Measurements from ENCODE around the gene ABLIM3. TPM values are rescaled to one million over a fixed set of nuclear protein-coding genes. Genes with fewer than 3 reads are reported as not detected.

The ABLIM3 gene
- total RNA-seq: not detected

GRCh38 chr5:149141224-149141956, at the start of gene ABLIM3:
Gene ABLIM3, plus strand, starts transcription at chr5:149141493. Its CDS starts 603 bp downstream, at chr5:149142096.
- H3K9me3 Mint-ChIP-seq: no peaks in the 10 kb centered on the region

GRCh38 chr5:149093625-149094024, 47.7 kb upstream of the ABLIM3 start:
- POLR2A ChIA-PET: no interaction called here
- H3K27me3 Mint-ChIP-seq: peaks cover 13% of the 10 kb centered on the region
- no peak overlapping the region for H3K27ac Mint-ChIP-seq
- peaks cover 25% of the 10 kb centered on the region for H3K9me3 Mint-ChIP-seq
- peaks cover 1% of the 10 kb centered on the region for H3K36me3 Mint-ChIP-seq (ENCODE audit: low read depth)
- no peak overlapping the region for H3K4me3 Mint-ChIP-seq
- H3K4me1 Mint-ChIP-seq: no peaks in the 10 kb centered on the region
- no peak for DNase-seq
- CTCF ChIA-PET: no interaction called here

More at GRCh38 chr5:149141224-149141956, at the start of gene ABLIM3:
- POLR2A ChIA-PET: interaction anchor here (0.6 kb wide), 1 partner anchor 128 kb away, joined by 3 read pairs; no protein-coding TSS in a partner anchor
- peak within 1 kb of the TSS; percentile 37 for H3K4me3 Mint-ChIP-seq
- H3K27me3 Mint-ChIP-seq: peaks cover 24% of the 10 kb centered on the region
- H3K27ac Mint-ChIP-seq: no peak within 1 kb of the TSS
- H3K36me3 Mint-ChIP-seq (ENCODE audit: low read depth): no peaks in the 10 kb centered on the region
- CTCF ChIA-PET: interaction anchor here (0.7 to 1.6 kb wide), 17 partner anchors 10 to 326 kb away, joined by 3 to 10 read pairs (median 3); no protein-coding TSS in a partner anchor
- H3K4me1 Mint-ChIP-seq: no peaks in the 10 kb centered on the region
- DNase-seq: peak; percentile 58

DNA sequence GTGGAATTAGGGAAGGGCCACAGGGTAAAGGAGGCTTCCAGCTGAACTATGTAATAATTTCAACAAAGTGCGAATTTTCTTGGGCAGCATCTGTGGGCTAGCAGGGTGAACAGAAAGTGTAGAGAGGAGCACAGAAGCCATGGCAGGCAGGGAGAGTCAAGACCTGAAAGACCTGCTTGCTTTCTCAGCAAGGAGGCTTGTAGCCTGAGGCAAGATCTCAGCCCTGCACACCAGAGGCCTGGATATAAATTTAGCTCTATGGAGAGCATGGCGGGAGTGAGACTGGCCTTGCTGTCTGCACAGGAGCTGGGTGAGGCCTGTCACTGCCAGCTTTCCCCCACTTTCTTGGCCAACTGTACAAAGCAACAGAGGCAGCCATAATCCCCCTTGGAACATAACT, 46.3 kb upstream of the ABLIM3 start:
- H3K27me3 Mint-ChIP-seq: peaks cover 12% of the 10 kb centered on the region
- H3K27ac Mint-ChIP-seq: no peak overlapping the region
- peaks cover under 1% of the 10 kb centered on the region for H3K4me1 Mint-ChIP-seq
- peaks cover 35% of the 10 kb centered on the region for H3K9me3 Mint-ChIP-seq
- DNase-seq: no peak
- H3K36me3 Mint-ChIP-seq (ENCODE audit: low read depth): peaks cover 4% of the 10 kb centered on the region
- no peak overlapping the region for H3K4me3 Mint-ChIP-seq
- POLR2A ChIA-PET: no interaction called here
- CTCF ChIA-PET: no interaction called here

- Mint-ChIP-seq H3K27me3 (peaks cover 13% of the 10 kb centered on the region), H3K9me3 (peaks cover 37% of the 10 kb centered on the region), H3K4me3 (no peak overlapping the region), H3K27ac (no peak overlapping the region), H3K4me1 (peaks cover 3% of the 10 kb centered on the region), H3K36me3 (ENCODE audit: low read depth) (peaks cover 9% of the 10 kb centered on the region)
- ChIA-PET CTCF (interaction anchor here (1.3 kb wide), 1 partner anchor 15 kb away, joined by 3 read pairs; no protein-coding TSS in a partner anchor), POLR2A (no interaction called here)
- DNase-seq: no peak
Measured at GRCh38 chr5:149099920-149100319, 41.4 kb upstream of the ABLIM3 start.

DNA sequence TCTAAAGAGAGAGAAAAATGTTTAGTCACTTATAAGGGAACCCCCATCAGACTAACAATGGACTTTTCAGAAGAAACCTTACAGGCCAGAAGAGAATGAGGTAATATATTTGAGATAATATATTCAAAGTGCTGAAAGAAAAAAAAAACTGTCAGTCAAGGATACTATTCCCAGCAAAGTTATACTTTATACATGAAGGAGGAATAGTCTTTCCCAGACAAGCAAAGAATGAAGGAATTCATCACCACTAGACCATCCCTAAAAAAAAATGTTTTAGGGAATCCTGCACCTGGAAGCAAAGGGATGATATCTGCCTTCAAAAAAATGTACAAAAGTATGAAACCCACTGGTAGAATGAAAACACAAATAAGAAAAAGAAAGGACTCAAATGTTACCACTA, 41.0 kb upstream of the ABLIM3 start:
- no peak for DNase-seq
- CTCF ChIA-PET: interaction anchor here (1.3 kb wide), 1 partner anchor 14 kb away, joined by 3 read pairs; no protein-coding TSS in a partner anchor
- H3K27ac Mint-ChIP-seq: no peak overlapping the region
- peaks cover 36% of the 10 kb centered on the region for H3K9me3 Mint-ChIP-seq
- peaks cover 3% of the 10 kb centered on the region for H3K4me1 Mint-ChIP-seq
- peaks cover 13% of the 10 kb centered on the region for H3K27me3 Mint-ChIP-seq
- no peak overlapping the region for H3K4me3 Mint-ChIP-seq
- POLR2A ChIA-PET: no interaction called here
- peaks cover 9% of the 10 kb centered on the region for H3K36me3 Mint-ChIP-seq (ENCODE audit: low read depth)

DNA sequence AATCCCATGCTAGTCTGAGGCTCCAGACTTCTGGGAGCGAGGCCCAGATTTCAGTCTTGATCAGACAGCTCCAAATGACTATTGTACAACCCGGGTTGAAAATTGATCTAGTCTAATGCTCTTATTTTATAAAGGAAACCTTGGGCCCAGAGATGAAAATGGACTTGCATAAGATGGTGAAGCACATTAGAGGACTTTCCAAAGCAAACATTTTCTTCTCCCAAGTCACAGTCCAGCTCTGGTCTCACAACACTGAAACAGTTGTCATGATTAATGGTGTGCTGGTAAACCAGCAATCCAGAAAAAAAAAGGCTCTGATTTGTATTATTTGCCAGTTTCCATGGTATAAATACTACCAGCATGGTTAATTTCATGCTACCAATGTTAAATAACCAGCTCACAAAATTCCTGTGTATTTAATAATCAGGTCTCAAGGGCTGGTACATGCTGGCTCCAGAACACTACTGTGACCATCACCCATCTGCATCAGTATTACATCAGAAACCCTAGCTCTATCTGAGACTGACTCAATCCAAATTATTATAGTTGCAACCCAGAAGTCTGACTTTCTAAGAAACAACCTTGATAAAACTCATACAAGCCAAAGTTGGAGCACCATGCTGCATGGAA, 32.5 kb upstream of the ABLIM3 start:
- Mint-ChIP-seq H3K9me3 (no peaks in the 10 kb centered on the region), H3K4me1 (no peaks in the 10 kb centered on the region), H3K27ac (no peak overlapping the region), H3K4me3 (no peak overlapping the region), H3K27me3 (peaks cover 2% of the 10 kb centered on the region), H3K36me3 (ENCODE audit: low read depth) (no peaks in the 10 kb centered on the region)
- ChIA-PET POLR2A (no interaction called here), CTCF (no interaction called here)
- no peak for DNase-seq

GRCh38 chr5:149110406-149110805, 30.9 kb upstream of the ABLIM3 start:
- POLR2A ChIA-PET: no interaction called here
- Mint-ChIP-seq H3K4me3 (no peak overlapping the region), H3K9me3 (no peaks in the 10 kb centered on the region), H3K27me3 (peaks cover 8% of the 10 kb centered on the region), H3K4me1 (no peaks in the 10 kb centered on the region), H3K27ac (no peak overlapping the region), H3K36me3 (ENCODE audit: low read depth) (no peaks in the 10 kb centered on the region)
- DNase-seq: no peak
- CTCF ChIA-PET: no interaction called here

- H3K27me3 Mint-ChIP-seq: peaks cover 11% of the 10 kb centered on the region
- H3K27ac Mint-ChIP-seq: no peak overlapping the region
- ChIA-PET CTCF (no interaction called here), POLR2A (no interaction called here)
- peaks cover 7% of the 10 kb centered on the region for H3K4me1 Mint-ChIP-seq
- H3K36me3 Mint-ChIP-seq (ENCODE audit: low read depth): no peaks in the 10 kb centered on the region
- no peaks in the 10 kb centered on the region for H3K9me3 Mint-ChIP-seq
- no peak for DNase-seq
- H3K4me3 Mint-ChIP-seq: no peak overlapping the region
Measured at GRCh38 chr5:149113669-149114068, 27.6 kb upstream of the ABLIM3 start.

DNA sequence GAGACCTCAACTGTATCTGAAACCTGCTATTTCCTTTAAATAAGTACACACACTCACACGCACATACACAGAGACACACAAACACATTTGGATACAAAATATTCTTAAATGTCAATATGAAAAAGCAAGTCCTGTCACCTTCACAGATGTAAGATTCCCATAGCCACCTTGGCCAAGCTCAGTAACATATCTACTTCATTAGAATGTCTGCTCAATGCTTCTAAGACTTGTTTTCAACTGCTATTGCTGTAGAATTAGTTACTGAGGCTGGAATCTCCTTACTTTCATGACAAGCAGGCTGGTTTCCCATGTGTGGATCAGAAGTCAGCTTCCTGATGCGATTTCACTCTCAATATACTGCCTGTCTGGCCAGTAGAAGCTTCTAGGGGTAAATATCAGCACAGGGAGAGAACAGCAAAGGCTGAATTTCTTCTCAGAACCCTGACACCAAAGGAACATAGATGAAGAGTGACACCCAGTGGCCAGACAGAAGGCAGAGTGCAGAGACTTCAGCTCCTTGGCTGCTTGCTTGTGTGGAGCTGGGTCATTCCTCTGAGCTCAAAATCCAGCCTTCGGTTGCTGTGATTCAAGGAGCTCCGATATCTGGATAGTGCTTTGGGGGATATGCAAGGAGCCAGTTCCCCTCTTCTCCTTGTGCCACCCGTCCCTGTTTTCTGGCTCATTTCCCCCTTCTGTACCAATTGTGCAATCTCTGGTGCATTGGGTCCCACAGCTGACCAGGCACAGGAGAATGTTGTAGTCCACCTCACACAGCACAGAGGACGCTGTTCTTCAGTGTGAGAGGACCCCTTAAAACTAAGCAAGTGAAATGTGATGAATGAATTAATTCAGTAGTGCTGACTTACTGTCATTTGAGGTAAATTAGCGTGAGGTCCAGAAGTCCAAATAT, 26.6 kb upstream of the ABLIM3 start:
- H3K36me3 Mint-ChIP-seq (ENCODE audit: low read depth): no peaks in the 10 kb centered on the region
- CTCF ChIA-PET: interaction anchor here (0.7 to 1.3 kb wide), 11 partner anchors 15 to 385 kb away, joined by 3 to 4 read pairs (median 3); no protein-coding TSS in a partner anchor

DNA sequence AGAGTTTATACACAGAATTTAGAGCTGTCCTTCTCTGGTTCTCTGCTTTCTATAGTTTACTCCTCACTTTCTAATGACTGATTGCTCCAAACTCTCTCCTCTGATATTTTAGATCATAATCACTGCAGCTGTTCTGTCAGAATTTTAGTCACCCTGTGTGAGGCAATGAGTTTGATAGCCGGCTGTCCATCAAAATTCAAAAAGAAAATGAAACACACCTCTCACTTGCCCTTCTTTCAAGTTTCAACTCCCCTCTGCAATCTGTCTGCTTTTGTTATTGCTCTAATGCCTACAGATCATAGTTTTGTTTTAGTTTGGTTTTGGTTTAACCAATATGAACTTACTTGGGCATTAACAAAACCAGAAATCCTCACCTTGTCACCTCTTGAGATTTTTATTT, 23.3 kb upstream of the ABLIM3 start:
- Mint-ChIP-seq H3K27ac (no peak overlapping the region), H3K27me3 (peaks cover 15% of the 10 kb centered on the region), H3K9me3 (no peaks in the 10 kb centered on the region), H3K36me3 (ENCODE audit: low read depth) (no peaks in the 10 kb centered on the region), H3K4me1 (peaks cover 7% of the 10 kb centered on the region), H3K4me3 (no peak overlapping the region)
- POLR2A ChIA-PET: interaction anchor here (0.6 kb wide), 1 partner anchor 620 kb away, joined by 3 read pairs; no protein-coding TSS in a partner anchor
- no peak for DNase-seq
- CTCF ChIA-PET: no interaction called here

More for the DNA sequence above, 26.6 kb upstream of the ABLIM3 start:
- peaks cover 13% of the 10 kb centered on the region for H3K27me3 Mint-ChIP-seq
- no peak overlapping the region for H3K27ac Mint-ChIP-seq
- peak; percentile 56 for DNase-seq
- no peak overlapping the region for H3K4me3 Mint-ChIP-seq
- peaks cover 7% of the 10 kb centered on the region for H3K4me1 Mint-ChIP-seq
- no peaks in the 10 kb centered on the region for H3K9me3 Mint-ChIP-seq
- POLR2A ChIA-PET: no interaction called here

GRCh38 chr5:149118463-149118862, 22.8 kb upstream of the ABLIM3 start:
- Mint-ChIP-seq H3K27me3 (peaks cover 15% of the 10 kb centered on the region), H3K36me3 (ENCODE audit: low read depth) (no peaks in the 10 kb centered on the region), H3K4me3 (no peak overlapping the region), H3K27ac (no peak overlapping the region), H3K4me1 (peaks cover 7% of the 10 kb centered on the region), H3K9me3 (no peaks in the 10 kb centered on the region)
- DNase-seq: no peak
- ChIA-PET CTCF (no interaction called here), POLR2A (no interaction called here)

DNA sequence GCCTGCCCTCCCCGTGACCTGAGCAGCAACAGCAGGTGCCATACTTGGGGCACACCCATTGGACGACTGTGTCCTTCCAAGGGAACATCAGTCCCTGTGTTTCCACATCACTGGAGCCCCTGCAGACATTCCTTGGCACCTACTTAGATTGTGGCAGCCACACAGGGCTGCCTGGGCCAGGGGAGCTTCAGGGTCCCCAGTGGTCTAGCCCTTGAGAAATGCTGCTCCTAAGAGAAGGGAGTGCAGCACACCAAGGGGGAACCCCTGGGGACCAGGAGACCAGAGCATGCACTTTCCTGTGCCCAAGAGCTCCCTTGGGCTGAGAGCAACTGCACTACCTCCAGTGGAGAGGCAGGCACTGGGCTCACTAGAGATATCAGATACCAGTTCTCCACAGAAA, 20.1 kb upstream of the ABLIM3 start:
- no peak overlapping the region for H3K27ac Mint-ChIP-seq
- POLR2A ChIA-PET: no interaction called here
- H3K36me3 Mint-ChIP-seq (ENCODE audit: low read depth): no peaks in the 10 kb centered on the region
- no peak overlapping the region for H3K4me3 Mint-ChIP-seq
- no peak for DNase-seq
- CTCF ChIA-PET: interaction anchor here (0.8 to 0.9 kb wide), 2 partner anchors 21 to 390 kb away, joined by 3 read pairs; partner anchors contain the start of gene ABLIM3
- no peaks in the 10 kb centered on the region for H3K9me3 Mint-ChIP-seq
- peaks cover 8% of the 10 kb centered on the region for H3K27me3 Mint-ChIP-seq
- peaks cover 7% of the 10 kb centered on the region for H3K4me1 Mint-ChIP-seq

GRCh38 chr5:149123211-149123610, 18.1 kb upstream of the ABLIM3 start:
- H3K4me1 Mint-ChIP-seq: peaks cover 4% of the 10 kb centered on the region
- peaks cover 6% of the 10 kb centered on the region for H3K9me3 Mint-ChIP-seq
- H3K27ac Mint-ChIP-seq: no peak overlapping the region
- no peak overlapping the region for H3K4me3 Mint-ChIP-seq
- POLR2A ChIA-PET: no interaction called here
- DNase-seq: no peak
- peaks cover 6% of the 10 kb centered on the region for H3K27me3 Mint-ChIP-seq
- H3K36me3 Mint-ChIP-seq (ENCODE audit: low read depth): no peaks in the 10 kb centered on the region
- CTCF ChIA-PET: no interaction called here

Data from activated CD4-positive, alpha-beta T cell treated with anti-CD3 and anti-CD28 coated beads, Interleukin-2, amount 10 ng/mL, durations not matched to agents 7 days and 5 days (primary cell).